Keratinocyte (primary cell): ENCODE measurements around the gene CCDC74A.

Experiments
- EZH2 ChIP-seq: IDR thresholded peaks from one replicate; pipeline ENCODE4 v1.6.1; 2012; ENCODE audit warnings: inconsistent platforms, mild to moderate bottlenecking, low read length, moderate library complexity
- TF ChIP-seq, protein P1 (sequence below), 3 experiments: IDR thresholded peaks in 1 of 3; conservative IDR thresholded peaks in 1 of 3; optimal IDR thresholded peaks in 1 of 3; 2 replicates in 2 of 3; 3 replicates in 1 of 3; pipeline versions ENCODE3 to v1.5.1; 2011; ENCODE audit warnings: low read length in 3 of 3, mild to moderate bottlenecking in 3 of 3, moderate library complexity in 2 of 3, control low read depth in 1 of 3, inconsistent platforms in 1 of 3; ENCODE audit not compliant: insufficient read depth in 2 of 3; ENCODE audit errors: extremely low read depth in 1 of 3

DNA sequence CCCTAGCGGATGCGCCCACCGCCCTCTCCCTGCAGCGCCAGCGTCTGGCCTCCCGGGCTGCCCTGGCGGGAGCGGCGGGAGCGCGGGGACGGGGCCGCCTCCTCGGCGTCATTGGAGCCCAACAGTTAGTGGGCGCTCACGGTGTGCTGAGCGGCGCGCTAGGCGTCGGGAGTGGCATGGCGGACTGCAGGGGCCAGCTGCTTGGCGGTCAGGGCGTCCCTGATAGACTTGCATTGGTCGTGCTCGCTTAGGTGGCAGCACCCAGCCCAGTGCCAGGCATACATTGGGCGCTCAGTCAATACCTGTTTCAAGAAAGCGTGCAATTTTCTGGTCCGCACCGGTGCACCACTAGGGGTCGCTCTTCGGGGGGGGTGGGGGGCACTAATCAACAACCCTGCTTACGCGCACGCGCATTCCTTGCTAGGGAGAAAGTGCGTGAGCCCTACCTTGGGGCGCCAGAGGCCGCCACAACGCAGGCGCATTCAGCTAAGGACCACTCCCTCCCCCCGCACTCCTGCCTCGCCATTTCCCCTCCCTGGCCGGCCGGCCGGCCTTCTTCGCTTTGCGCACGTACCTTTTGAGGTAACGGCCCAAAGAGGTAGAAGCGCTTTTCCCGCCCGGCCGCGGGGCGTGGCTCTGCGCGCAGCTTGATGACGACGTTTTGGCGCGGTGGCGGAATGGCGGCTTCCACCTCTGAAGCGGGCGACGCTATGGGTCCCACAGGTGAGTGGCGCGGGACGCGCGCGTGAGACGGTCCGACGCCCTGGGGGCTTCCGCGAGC, 35.1 kb upstream of the CCDC74A start:
- TF ChIP-seq, protein P1, sequence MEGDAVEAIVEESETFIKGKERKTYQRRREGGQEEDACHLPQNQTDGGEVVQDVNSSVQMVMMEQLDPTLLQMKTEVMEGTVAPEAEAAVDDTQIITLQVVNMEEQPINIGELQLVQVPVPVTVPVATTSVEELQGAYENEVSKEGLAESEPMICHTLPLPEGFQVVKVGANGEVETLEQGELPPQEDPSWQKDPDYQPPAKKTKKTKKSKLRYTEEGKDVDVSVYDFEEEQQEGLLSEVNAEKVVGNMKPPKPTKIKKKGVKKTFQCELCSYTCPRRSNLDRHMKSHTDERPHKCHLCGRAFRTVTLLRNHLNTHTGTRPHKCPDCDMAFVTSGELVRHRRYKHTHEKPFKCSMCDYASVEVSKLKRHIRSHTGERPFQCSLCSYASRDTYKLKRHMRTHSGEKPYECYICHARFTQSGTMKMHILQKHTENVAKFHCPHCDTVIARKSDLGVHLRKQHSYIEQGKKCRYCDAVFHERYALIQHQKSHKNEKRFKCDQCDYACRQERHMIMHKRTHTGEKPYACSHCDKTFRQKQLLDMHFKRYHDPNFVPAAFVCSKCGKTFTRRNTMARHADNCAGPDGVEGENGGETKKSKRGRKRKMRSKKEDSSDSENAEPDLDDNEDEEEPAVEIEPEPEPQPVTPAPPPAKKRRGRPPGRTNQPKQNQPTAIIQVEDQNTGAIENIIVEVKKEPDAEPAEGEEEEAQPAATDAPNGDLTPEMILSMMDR (optimal IDR thresholded peaks at IDR 0.05 in 1 of 3, IDR thresholded peaks at IDR 0.05 in 1 of 3, conservative IDR thresholded peaks at IDR 0.05 in 1 of 3; ENCODE audit: extremely low read depth in 1 of 3, insufficient read depth in 2 of 3, low read length in 3 of 3) = peak; percentile 50 to 83 (median 71)
- no peak for TF ChIP-seq EZH2
